ENCODE data around the gene IGSF9B. TPM values are rescaled to one million over a fixed set of nuclear protein-coding genes. Genes with fewer than 3 reads are reported as not detected.

IGSF9B gene
- total RNA-seq, 1 donor from 2014 or later: 1.3 TPM

- TF ChIP-seq EZH2phosphoT487 (IDR thresholded peaks at IDR 0.05) (no peak), CTCF (IDR thresholded peaks at IDR 0.05) (no peak), EZH2 (IDR thresholded peaks at IDR 0.05) (no peak)
- no peaks in the 10 kb centered on the region for H3F3A ChIP-seq (ENCODE audit: low read depth)
- Mint-ChIP-seq H3K4me1 (peaks cover 3% of the 10 kb centered on the region), H3K36me3 (no peaks in the 10 kb centered on the region), H3K9me3 (no peaks in the 10 kb centered on the region), H3K4me3 (no peak overlapping the region), H3K27me3 (ENCODE audit: insufficient read depth, low read depth) (peaks cover 26% of the 10 kb centered on the region), H3K27ac (no peak overlapping the region)
- H3K36me3 ChIP-seq: no peaks in the 10 kb centered on the region
- H2AFZ ChIP-seq (replicated peaks): no peak overlapping the region
- no peak for DNase-seq (ENCODE audit: low spot score)
- no peak overlapping the region for H3K27ac ChIP-seq
- peaks cover 5% of the 10 kb centered on the region for H3K27me3 ChIP-seq
- H3K4me2 ChIP-seq: no peak overlapping the region
- H3K9me3 ChIP-seq (ENCODE audit: low read depth): no peaks in the 10 kb centered on the region
- no peaks in the 10 kb centered on the region for H3K4me1 ChIP-seq
- no peaks in the 10 kb centered on the region for H4K20me1 ChIP-seq (ENCODE audit: low read depth)
- no peaks in the 10 kb centered on the region for H3K79me2 ChIP-seq (ENCODE audit: low read depth)
- no peak overlapping the region for H3K4me3 ChIP-seq
- H3K9ac ChIP-seq: no peak overlapping the region
Measured at GRCh38 chr11:133978794-133979193, 22.0 kb upstream of the IGSF9B start.

GRCh38 chr11:133977067-133977677 is 20.4 kb upstream of the IGSF9B start:
- Histone ChIP-seq H3K9ac (no peak overlapping the region), H3K4me2 (no peak overlapping the region), H3K4me3 (no peak overlapping the region), H3K27ac (no peak overlapping the region), H3K79me2 (ENCODE audit: low read depth) (no peaks in the 10 kb centered on the region), H3F3A (ENCODE audit: low read depth) (no peaks in the 10 kb centered on the region), H3K27me3 (peaks cover 5% of the 10 kb centered on the region), H3K36me3 (no peaks in the 10 kb centered on the region), H2AFZ (replicated peaks) (no peak overlapping the region), H4K20me1 (ENCODE audit: low read depth) (no peaks in the 10 kb centered on the region), H3K9me3 (ENCODE audit: low read depth) (no peaks in the 10 kb centered on the region), H3K4me1 (no peaks in the 10 kb centered on the region)
- TF ChIP-seq CTCF (IDR thresholded peaks at IDR 0.05) (no peak), EZH2phosphoT487 (IDR thresholded peaks at IDR 0.05) (no peak), EZH2 (IDR thresholded peaks at IDR 0.05) (no peak)
- no peak overlapping the region for H3K4me3 Mint-ChIP-seq
- H3K9me3 Mint-ChIP-seq: no peaks in the 10 kb centered on the region
- peaks cover 28% of the 10 kb centered on the region for H3K27me3 Mint-ChIP-seq (ENCODE audit: insufficient read depth, low read depth)
- peaks cover 3% of the 10 kb centered on the region for H3K4me1 Mint-ChIP-seq
- no peak for DNase-seq (ENCODE audit: low spot score)
- no peaks in the 10 kb centered on the region for H3K36me3 Mint-ChIP-seq
- no peak overlapping the region for H3K27ac Mint-ChIP-seq

GRCh38 chr11:133975488-133975849 is 18.7 kb upstream of the IGSF9B start:
- H3K27me3 Mint-ChIP-seq (ENCODE audit: insufficient read depth, low read depth): peaks cover 26% of the 10 kb centered on the region
- no peaks in the 10 kb centered on the region for H4K20me1 ChIP-seq (ENCODE audit: low read depth)

More at GRCh38 chr11:133975488-133975849, 18.7 kb upstream of the IGSF9B start:
- Histone ChIP-seq H2AFZ (replicated peaks) (no peak overlapping the region), H3K4me2 (no peak overlapping the region), H3K27ac (no peak overlapping the region), H3K27me3 (peaks cover 9% of the 10 kb centered on the region), H3K36me3 (no peaks in the 10 kb centered on the region), H3K9me3 (ENCODE audit: low read depth) (no peaks in the 10 kb centered on the region), H3K4me3 (no peak overlapping the region), H3F3A (ENCODE audit: low read depth) (no peaks in the 10 kb centered on the region), H3K79me2 (ENCODE audit: low read depth) (no peaks in the 10 kb centered on the region), H3K9ac (no peak overlapping the region), H3K4me1 (no peaks in the 10 kb centered on the region)
- Mint-ChIP-seq H3K4me3 (no peak overlapping the region), H3K9me3 (no peaks in the 10 kb centered on the region), H3K27ac (no peak overlapping the region), H3K36me3 (no peaks in the 10 kb centered on the region), H3K4me1 (no peaks in the 10 kb centered on the region)
- no peak for DNase-seq (ENCODE audit: low spot score)
- TF ChIP-seq EZH2phosphoT487 (IDR thresholded peaks at IDR 0.05): no peak
- TF ChIP-seq EZH2 (IDR thresholded peaks at IDR 0.05): no peak
- no peak for TF ChIP-seq CTCF (IDR thresholded peaks at IDR 0.05)

Measured in neural progenitor cell (in vitro differentiated cells).